Large intestine (tissue), 3 donors: ENCODE measurements around the gene TDO2. TPM values are rescaled to one million over a fixed set of nuclear protein-coding genes. Genes with fewer than 3 reads are reported as not detected.
"Not testable (repeated sequence)": the region's sequence is repeated elsewhere in the genome, so short reads cannot be mapped to it uniquely, and the experiment has no call there.

Experiments used
- DNase-seq, 2 donors: peaks; one replicate each; pipeline versions ENCODE4 v3.0.0 to v3.0.0-alpha.2; 2013
- H3K27ac ChIP-seq: one replicate; pipeline ENCODE4 v1.5.1; 2013; ENCODE audit warnings: low read length
- H3K27me3 ChIP-seq: 2 replicates; pipeline ENCODE4 v1.6.1; 2013; ENCODE audit warnings: low read length; ENCODE audit not compliant: control insufficient read depth, insufficient read depth
- H3K36me3 ChIP-seq: 2 replicates; pipeline ENCODE4 v1.6.1; 2013; ENCODE audit warnings: low read length; ENCODE audit not compliant: control insufficient read depth, insufficient read depth
- H3K4me1 ChIP-seq: one replicate; pipeline ENCODE4 v1.6.1; 2013; ENCODE audit warnings: low read length; ENCODE audit not compliant: control insufficient read depth, insufficient read depth
- H3K4me3 ChIP-seq: one replicate; pipeline ENCODE4 v1.5.1; 2013; ENCODE audit warnings: low read length
- H3K9me3 ChIP-seq: one replicate; pipeline ENCODE4 v1.6.1; 2013; ENCODE audit warnings: mild to moderate bottlenecking, low read depth, low read length, moderate library complexity; ENCODE audit not compliant: control insufficient read depth
- WGBS: methylation state at CpG from one replicate; pipeline ENCODE4 v1.1.5; 2013; ENCODE audit warnings: low lambda C conversion rate; ENCODE audit not compliant: insufficient coverage; 5-methylcytosine and 5-hydroxymethylcytosine counted together
- polyA plus RNA-seq: library from polyadenylated mRNA; unstranded; fragments of 120-200 nt; gene quantifications from one replicate; pipeline ENCODE4 v1.2.1, GENCODE V29; 2013

TDO2 gene
- polyA plus RNA-seq, 1 donor = 7.5 TPM

GRCh38 chr4:155929833-155930232 lies 26.3 kb downstream of the TDO2 start:
- DNase-seq = no peak

GRCh38 chr4:155930330-155930729 lies 26.8 kb downstream of the TDO2 start:
- WGBS = 100% methylated on average over 1 of the region's 2 CpGs
- DNase-seq = no peak
- no peak overlapping the region for H3K27ac ChIP-seq

More at GRCh38 chr4:155929833-155930232, 26.3 kb downstream of the TDO2 start:
- Histone ChIP-seq H3K36me3 (peaks cover 9% of the 10 kb centered on the region), H3K27me3 (no peaks in the 10 kb centered on the region), H3K4me1 (no peaks in the 10 kb centered on the region), H3K4me3 (no peak overlapping the region), H3K9me3 (peaks cover 5% of the 10 kb centered on the region), H3K27ac (no peak overlapping the region)
- no CpG with 5 or more reads among the region's 3 CpGs for WGBS

GRCh38 chr4:155931634-155932033 lies 28.1 kb downstream of the TDO2 start:
- no peak overlapping the region for H3K27ac ChIP-seq
- no peaks in the 10 kb centered on the region for H3K27me3 ChIP-seq
- no peaks in the 10 kb centered on the region for H3K4me1 ChIP-seq
- no peak overlapping the region for H3K4me3 ChIP-seq
- DNase-seq = no peak
- H3K36me3 ChIP-seq = peaks cover 15% of the 10 kb centered on the region
- peaks cover 5% of the 10 kb centered on the region for H3K9me3 ChIP-seq
- WGBS = 92% methylated on average over 2 of the region's 4 CpGs

More at GRCh38 chr4:155930330-155930729, 26.8 kb downstream of the TDO2 start:
- Histone ChIP-seq H3K4me3 (no peak overlapping the region), H3K9me3 (peaks cover 5% of the 10 kb centered on the region), H3K36me3 (peaks cover 11% of the 10 kb centered on the region), H3K27me3 (no peaks in the 10 kb centered on the region), H3K4me1 (no peaks in the 10 kb centered on the region)

DNA sequence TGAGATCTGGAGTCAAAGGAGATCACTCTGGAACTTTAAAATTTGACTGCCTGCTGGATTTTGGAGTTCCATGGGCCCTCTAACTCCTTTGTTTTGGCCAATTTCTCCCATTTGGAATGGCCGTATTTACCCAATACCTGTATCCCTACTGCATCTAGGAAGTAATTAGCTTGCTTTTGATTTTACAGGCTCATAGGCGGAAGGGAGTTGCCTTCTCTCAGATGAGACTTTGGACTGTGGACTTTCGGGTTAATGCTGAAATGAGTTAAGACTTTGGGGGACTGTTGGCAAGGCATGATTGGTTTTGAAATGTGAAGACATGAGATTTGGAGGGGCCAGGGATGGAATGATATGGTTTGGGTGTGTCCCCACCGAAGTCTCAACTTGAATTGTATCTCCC lies 31.1 kb downstream of the TDO2 start:
- not testable (repeated sequence) for H3K27ac ChIP-seq, H3K4me1 ChIP-seq, H3K4me3 ChIP-seq, H3K27me3 ChIP-seq, H3K9me3 ChIP-seq
- peaks cover 14% of the 10 kb centered on the region for H3K36me3 ChIP-seq
- peak in 1 of 2 donors; percentile 36 for DNase-seq
- no CpG with 5 or more reads among the region's 4 CpGs for WGBS

DNA sequence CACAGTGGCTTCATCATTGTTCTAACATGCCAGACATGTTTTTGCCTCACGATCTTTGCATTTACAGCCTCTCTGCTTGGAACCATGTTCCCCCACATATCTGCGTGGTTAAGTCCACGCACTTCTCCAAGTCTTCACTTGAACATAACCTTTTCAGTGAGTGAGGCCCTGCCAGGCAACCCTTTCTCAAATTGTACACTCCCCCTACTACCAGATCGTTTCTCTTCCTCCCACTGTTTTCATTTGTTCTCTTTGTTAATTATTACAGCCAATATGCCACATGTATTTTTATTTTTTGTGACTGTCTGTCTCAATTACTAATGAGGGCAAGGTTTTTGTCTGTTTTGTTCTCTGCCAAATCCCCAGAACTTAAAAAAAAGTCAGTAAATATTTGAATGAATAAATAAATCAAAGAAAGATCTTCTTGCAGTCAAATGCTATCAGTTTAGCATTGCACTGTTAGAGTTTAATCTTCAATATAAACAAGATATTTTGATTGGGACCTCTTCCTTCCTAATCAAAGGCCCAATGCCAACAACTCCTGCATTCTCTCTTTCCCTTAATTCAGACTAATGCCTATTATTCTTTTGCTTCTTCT lies 32.0 kb downstream of the TDO2 start:
- H3K4me1 ChIP-seq = no peaks in the 10 kb centered on the region
- H3K9me3 ChIP-seq = no peaks in the 10 kb centered on the region
- H3K27me3 ChIP-seq = no peaks in the 10 kb centered on the region
- WGBS = 75% methylated on average over 3 of the region's 4 CpGs
- H3K36me3 ChIP-seq = peaks cover 16% of the 10 kb centered on the region
- no peak for DNase-seq
- H3K27ac ChIP-seq = no peak overlapping the region
- no peak overlapping the region for H3K4me3 ChIP-seq

DNA sequence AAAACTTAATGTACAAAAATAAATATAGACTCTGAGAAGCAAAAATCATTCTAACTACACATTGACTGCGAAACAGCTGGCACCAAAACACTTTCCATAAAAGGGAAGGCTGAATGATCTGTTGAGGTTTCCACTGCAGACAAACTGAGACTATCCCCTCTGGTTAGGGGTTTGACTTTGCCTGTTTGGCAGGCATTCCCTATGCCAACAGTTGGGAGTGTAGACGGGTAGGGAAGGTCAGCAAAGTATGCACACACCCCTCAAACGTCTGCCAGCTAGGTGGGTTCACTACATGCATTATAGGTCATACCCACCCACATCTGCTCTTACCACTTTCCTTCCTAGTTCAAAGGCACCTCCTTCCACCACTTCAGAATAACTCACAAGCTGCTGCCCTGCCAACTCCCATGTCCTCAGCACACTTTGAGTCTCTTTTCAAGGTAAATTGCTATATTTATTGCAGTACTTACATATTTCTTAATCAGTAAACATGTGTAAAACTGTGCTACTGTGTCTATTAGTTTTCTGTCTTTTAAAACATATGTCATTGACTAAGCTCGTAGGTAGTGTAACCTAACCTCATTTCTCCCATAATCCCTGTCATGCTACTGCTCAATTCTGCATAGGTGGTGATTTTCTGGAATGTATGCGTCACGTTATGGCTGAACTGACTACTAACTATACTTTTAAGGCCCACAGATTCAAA lies 37.7 kb downstream of the TDO2 start:
- 50% methylated on average over 1 of the region's 6 CpGs for WGBS
- Histone ChIP-seq H3K36me3 (peaks cover 14% of the 10 kb centered on the region), H3K27ac (peak overlapping the region; percentile 84), H3K9me3 (no peaks in the 10 kb centered on the region), H3K4me1 (peaks cover 8% of the 10 kb centered on the region), H3K4me3 (no peak overlapping the region), H3K27me3 (no peaks in the 10 kb centered on the region)
- DNase-seq = peak; percentile 66 to 78

GRCh38 chr4:155941820-155942219 lies 38.3 kb downstream of the TDO2 start:
- Histone ChIP-seq H3K27ac (peak overlapping the region; percentile 84), H3K9me3 (no peaks in the 10 kb centered on the region)
- WGBS = 100% methylated on average over 1 of the region's 1 CpG

GRCh38 chr4:155943605-155944291 lies 40.3 kb downstream of the TDO2 start:
- Histone ChIP-seq H3K4me3 (no peak overlapping the region), H3K27ac (peak overlapping the region; percentile 84), H3K27me3 (no peaks in the 10 kb centered on the region), H3K36me3 (peaks cover 5% of the 10 kb centered on the region), H3K9me3 (no peaks in the 10 kb centered on the region), H3K4me1 (peaks cover 8% of the 10 kb centered on the region)
- DNase-seq = peak; percentile 31 to 74
- WGBS = 27% methylated on average over 2 of the region's 3 CpGs

More at GRCh38 chr4:155941820-155942219, 38.3 kb downstream of the TDO2 start:
- peaks cover 8% of the 10 kb centered on the region for H3K4me1 ChIP-seq
- no peak for DNase-seq
- no peaks in the 10 kb centered on the region for H3K27me3 ChIP-seq
- H3K36me3 ChIP-seq = peaks cover 10% of the 10 kb centered on the region
- H3K4me3 ChIP-seq = no peak overlapping the region

- peak in 1 of 2 donors; percentile 32 for DNase-seq
- H3K9me3 ChIP-seq = no peaks in the 10 kb centered on the region
- H3K36me3 ChIP-seq = peaks cover 2% of the 10 kb centered on the region
- no CpG with 5 or more reads among the region's 1 CpG for WGBS
- H3K27me3 ChIP-seq = no peaks in the 10 kb centered on the region
- no peak overlapping the region for H3K4me3 ChIP-seq
- peaks cover 8% of the 10 kb centered on the region for H3K4me1 ChIP-seq
- H3K27ac ChIP-seq = peak overlapping the region; percentile 84
Observed at GRCh38 chr4:155944516-155944915, 41.0 kb downstream of the TDO2 start.

- Histone ChIP-seq H3K9me3 (no peaks in the 10 kb centered on the region), H3K27ac (no peak overlapping the region), H3K27me3 (no peaks in the 10 kb centered on the region), H3K4me3 (no peak overlapping the region), H3K4me1 (peaks cover 3% of the 10 kb centered on the region), H3K36me3 (peaks cover 2% of the 10 kb centered on the region)
- DNase-seq = no peak
- WGBS = no CpG with 5 or more reads among the region's 4 CpGs
Observed at GRCh38 chr4:155946486-155946885, 43.0 kb downstream of the TDO2 start.
